ENCODE results near the gene SAMD5.

The SAMD5 gene

DNA sequence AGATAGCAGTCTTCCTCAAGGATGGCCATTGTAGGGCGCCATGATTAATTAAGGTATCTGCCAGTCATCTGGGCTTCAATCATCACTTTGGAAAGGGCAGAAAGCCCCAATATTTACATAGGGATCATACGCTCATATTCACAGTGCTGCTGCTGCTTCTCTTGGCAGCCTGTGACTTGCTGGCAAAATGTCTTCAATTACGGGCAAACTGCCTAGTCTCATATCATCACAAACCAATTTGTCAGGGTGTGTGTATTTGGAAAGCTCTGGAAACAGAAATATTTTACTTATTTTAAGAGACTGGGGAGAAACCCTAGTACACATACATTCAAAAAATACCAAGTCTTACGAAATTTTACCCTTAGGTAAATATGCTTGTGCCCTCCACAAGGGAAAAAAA is 77.6 kb downstream of the SAMD5 start:
- TF ChIP-seq JUND (IDR thresholded peaks at IDR 0.05; ENCODE audit: low read depth): no peak
- peak in 1 of 2 experiments; percentile 26 for DNase-seq (ENCODE audit: low read depth in 1 of 2, low spot score in 1 of 2)
- in situ Hi-C loops (cut with HindIII; ENCODE audit: low pct_unique_long_range_greater_than_20kb, low sequenced_read_pairs): no loop called here

- TF ChIP-seq JUND (IDR thresholded peaks at IDR 0.05; ENCODE audit: low read depth): no peak
- no peak for DNase-seq (ENCODE audit: low read depth in 1 of 2, low spot score in 1 of 2)
- in situ Hi-C loops (cut with HindIII; ENCODE audit: low pct_unique_long_range_greater_than_20kb, low sequenced_read_pairs): no loop called here
Measured at GRCh38 chr6:147587907-147588306, 79.4 kb downstream of the SAMD5 start.

DNA sequence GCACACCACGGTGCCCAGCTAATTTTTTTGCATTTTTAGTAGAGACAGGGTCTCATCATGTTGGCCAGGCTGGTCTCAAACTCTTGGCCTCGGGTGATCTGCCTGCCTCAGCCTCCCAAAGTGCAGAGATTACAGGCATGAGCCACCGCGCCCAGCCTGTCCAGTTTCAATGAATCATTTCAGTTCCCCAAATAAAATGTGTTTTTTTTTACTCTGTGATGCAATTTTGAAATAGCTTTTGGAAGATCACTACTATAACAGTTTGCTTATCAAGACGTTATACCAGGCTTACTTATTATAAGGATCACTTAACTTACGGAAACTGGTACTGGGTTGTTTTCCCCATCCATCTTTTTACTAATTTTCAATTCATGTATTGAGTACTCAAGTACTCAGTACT is 80.0 kb downstream of the SAMD5 start:
- DNase-seq (ENCODE audit: low read depth in 1 of 2, low spot score in 1 of 2): no peak
- no peak for TF ChIP-seq JUND (IDR thresholded peaks at IDR 0.05; ENCODE audit: low read depth)
- in situ Hi-C loops (cut with HindIII; ENCODE audit: low pct_unique_long_range_greater_than_20kb, low sequenced_read_pairs): no loop called here

- in situ Hi-C loops (cut with HindIII; ENCODE audit: low pct_unique_long_range_greater_than_20kb, low sequenced_read_pairs): no loop called here
- no peak for DNase-seq (ENCODE audit: low read depth in 1 of 2, low spot score in 1 of 2)
- TF ChIP-seq JUND (IDR thresholded peaks at IDR 0.05; ENCODE audit: low read depth): no peak
Measured at GRCh38 chr6:147589739-147590250, 81.3 kb downstream of the SAMD5 start.

DNA sequence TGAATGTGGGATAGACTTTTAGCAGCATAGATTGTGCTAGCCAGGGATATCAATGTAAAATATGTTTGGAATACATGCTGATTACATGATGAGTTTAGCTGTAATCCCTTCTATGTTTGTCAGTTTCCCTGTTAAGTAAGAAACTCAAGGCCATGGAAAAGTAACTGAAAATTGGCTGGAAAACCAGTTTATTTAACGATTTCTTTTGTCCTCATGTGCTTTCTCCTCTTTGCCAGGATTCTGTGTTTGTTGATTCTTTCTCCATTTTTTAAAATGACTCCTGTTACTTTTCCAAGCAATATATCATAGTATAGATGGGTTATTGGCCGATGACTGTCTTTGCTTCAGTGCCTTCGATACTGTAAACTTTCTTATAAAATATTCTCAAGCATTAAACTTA is 87.5 kb downstream of the SAMD5 start:
- in situ Hi-C loops (cut with HindIII; ENCODE audit: low pct_unique_long_range_greater_than_20kb, low sequenced_read_pairs): no loop called here
- no peak for DNase-seq (ENCODE audit: low read depth in 1 of 2, low spot score in 1 of 2)
- TF ChIP-seq JUND (IDR thresholded peaks at IDR 0.05; ENCODE audit: low read depth): no peak

DNA sequence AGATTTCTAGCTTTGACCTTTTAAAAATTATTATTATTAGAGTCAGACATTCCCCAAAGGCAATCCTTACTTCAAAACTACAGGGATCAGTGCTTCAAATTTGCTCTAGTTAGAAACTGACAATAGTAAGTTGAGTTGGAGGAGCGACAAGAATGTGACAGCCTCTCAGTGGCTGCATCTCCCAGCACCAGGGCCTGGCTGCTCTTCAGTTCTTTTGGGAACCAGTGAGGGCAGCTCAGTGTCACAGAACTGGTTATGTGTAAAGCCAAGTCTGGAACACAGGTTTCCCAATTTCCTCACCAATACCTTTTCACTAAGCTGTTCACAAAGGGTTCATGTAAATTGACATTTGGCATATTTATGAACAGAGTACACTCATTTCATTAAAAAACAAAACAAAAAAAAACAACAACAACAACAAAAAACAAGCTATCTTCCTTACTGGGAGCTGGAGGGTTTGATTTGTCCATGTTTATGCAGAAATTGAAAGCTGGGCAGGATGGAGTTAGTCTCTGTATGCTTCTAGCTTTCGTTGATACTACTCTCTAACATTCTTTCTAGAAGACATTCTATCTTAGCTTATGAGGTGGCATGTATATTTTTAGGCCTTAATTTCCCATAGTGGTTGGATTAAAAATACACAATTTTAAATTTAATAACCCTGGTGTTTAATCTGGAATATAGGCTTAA is 95.0 kb downstream of the SAMD5 start:
- peak; percentile 1 to 48 for DNase-seq (ENCODE audit: low read depth in 1 of 2, low spot score in 1 of 2)
- in situ Hi-C loops (cut with HindIII; ENCODE audit: low pct_unique_long_range_greater_than_20kb, low sequenced_read_pairs): no loop called here
- TF ChIP-seq JUND (IDR thresholded peaks at IDR 0.05; ENCODE audit: low read depth): no peak

GRCh38 chr6:147604373-147604772 is 95.9 kb downstream of the SAMD5 start:
- in situ Hi-C loops (cut with HindIII; ENCODE audit: low pct_unique_long_range_greater_than_20kb, low sequenced_read_pairs): no loop called here
- no peak for DNase-seq (ENCODE audit: low read depth in 1 of 2, low spot score in 1 of 2)
- no peak for TF ChIP-seq JUND (IDR thresholded peaks at IDR 0.05; ENCODE audit: low read depth)

GRCh38 chr6:147611992-147612391 is 103.5 kb downstream of the SAMD5 start:
- in situ Hi-C loops (cut with HindIII; ENCODE audit: low pct_unique_long_range_greater_than_20kb, low sequenced_read_pairs): no loop called here
- no peak for TF ChIP-seq JUND (IDR thresholded peaks at IDR 0.05; ENCODE audit: low read depth)
- no peak for DNase-seq (ENCODE audit: low read depth in 1 of 2, low spot score in 1 of 2)

DNA sequence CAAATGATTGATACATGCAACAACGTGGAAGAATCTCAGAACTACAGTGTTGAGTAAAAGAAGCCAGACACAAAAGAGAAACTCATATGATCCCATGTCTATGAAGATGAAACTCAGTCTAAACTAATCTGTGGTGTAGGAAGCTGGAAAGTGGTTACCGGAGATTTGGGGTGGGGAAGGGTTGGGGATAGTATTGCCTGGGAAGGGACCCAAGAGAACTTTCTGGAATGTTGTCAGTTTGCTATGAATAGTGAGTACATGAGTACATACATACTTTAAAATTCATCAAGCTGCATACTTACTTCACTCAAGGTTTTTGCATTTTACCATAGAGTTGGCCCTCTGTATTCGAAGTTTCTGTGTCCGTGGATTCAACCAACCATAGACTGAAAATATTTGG is 106.0 kb downstream of the SAMD5 start:
- DNase-seq (ENCODE audit: low read depth in 1 of 2, low spot score in 1 of 2): no peak
- in situ Hi-C loops (cut with HindIII; ENCODE audit: low pct_unique_long_range_greater_than_20kb, low sequenced_read_pairs): no loop called here
- no peak for TF ChIP-seq JUND (IDR thresholded peaks at IDR 0.05; ENCODE audit: low read depth)

GRCh38 chr6:147615659-147616456 is 107.4 kb downstream of the SAMD5 start:
- TF ChIP-seq JUND (IDR thresholded peaks at IDR 0.05; ENCODE audit: low read depth): no peak
- DNase-seq (ENCODE audit: low read depth in 1 of 2, low spot score in 1 of 2): no peak
- in situ Hi-C loops (cut with HindIII; ENCODE audit: low pct_unique_long_range_greater_than_20kb, low sequenced_read_pairs): no loop called here

GRCh38 chr6:147617366-147617765 is 108.9 kb downstream of the SAMD5 start:
- TF ChIP-seq JUND (IDR thresholded peaks at IDR 0.05; ENCODE audit: low read depth): no peak
- in situ Hi-C loops (cut with HindIII; ENCODE audit: low pct_unique_long_range_greater_than_20kb, low sequenced_read_pairs): no loop called here
- DNase-seq (ENCODE audit: low read depth in 1 of 2, low spot score in 1 of 2): no peak

GRCh38 chr6:147618457-147618856 is 110.0 kb downstream of the SAMD5 start:
- in situ Hi-C loops (cut with HindIII; ENCODE audit: low pct_unique_long_range_greater_than_20kb, low sequenced_read_pairs): no loop called here
- TF ChIP-seq JUND (IDR thresholded peaks at IDR 0.05; ENCODE audit: low read depth): no peak

GRCh38 chr6:147618927-147619326 is 110.4 kb downstream of the SAMD5 start:
- no peak for TF ChIP-seq JUND (IDR thresholded peaks at IDR 0.05; ENCODE audit: low read depth)
- in situ Hi-C loops (cut with HindIII; ENCODE audit: low pct_unique_long_range_greater_than_20kb, low sequenced_read_pairs): no loop called here
- DNase-seq (ENCODE audit: low read depth in 1 of 2, low spot score in 1 of 2): no peak

More at GRCh38 chr6:147618457-147618856, 110.0 kb downstream of the SAMD5 start:
- no peak for DNase-seq (ENCODE audit: low read depth in 1 of 2, low spot score in 1 of 2)
